Calu3 (cell line): Measurements from ENCODE around the gene ANGPTL3. TPM values are rescaled to one million over a fixed set of nuclear protein-coding genes. Genes with fewer than 3 reads are reported as not detected.
"Not testable (repeated sequence)": the region's sequence is repeated elsewhere in the genome, so short reads cannot be mapped to it uniquely, and the experiment has no call there.

ENCODE experiments used
- BruUV-seq: library from RNA; stranded (reverse); fragments of 400-500 nt; replicated peaks from 2 replicates; lab custom pipeline; 2021; lab: Mats Ljungman, UMichigan
- CTCF ChIA-PET: fragments of 300-600 bp; sonication (Branson Sonifier 250); formaldehyde crosslinking; loops from one replicate; lab custom pipeline; 2022; ENCODE audit warnings: antibody characterized with exemption; lab: Charles Lee
- DNase-seq: peaks from one replicate; pipeline ENCODE4 v3.0.0; 2022
- H3K27ac Mint-ChIP-seq: one replicate; pipeline ENCODE4 v1.8.0; 2022; ENCODE audit warnings: mixed read lengths; ENCODE audit not compliant: unreplicated experiment
- H3K27me3 Mint-ChIP-seq: one replicate; pipeline ENCODE4 v1.8.0; 2022; ENCODE audit warnings: mixed read lengths; ENCODE audit not compliant: unreplicated experiment
- H3K36me3 Mint-ChIP-seq: one replicate; pipeline ENCODE4 v1.8.0; 2022; ENCODE audit warnings: mild to moderate bottlenecking, moderate library complexity, mixed read lengths; ENCODE audit not compliant: insufficient read depth, unreplicated experiment
- H3K4me1 Mint-ChIP-seq: one replicate; pipeline ENCODE4 v1.8.0; 2022; ENCODE audit warnings: mild to moderate bottlenecking, low read depth, mixed read lengths; ENCODE audit not compliant: unreplicated experiment
- H3K4me3 Mint-ChIP-seq: one replicate; pipeline ENCODE4 v1.8.0; 2022; ENCODE audit warnings: mild to moderate bottlenecking, low read depth, moderate library complexity, mixed read lengths; ENCODE audit not compliant: unreplicated experiment
- H3K9me3 Mint-ChIP-seq: one replicate; pipeline ENCODE4 v1.8.0; 2022; ENCODE audit warnings: low read depth, mixed read lengths; ENCODE audit not compliant: unreplicated experiment
- intact Hi-C: fragments of 100-400 bp; cut with micrococcal nuclease; formaldehyde crosslinking; loops from one replicate; pipeline ENCODE4 v1.10.0; 2022; ENCODE audit not compliant: unreplicated experiment
- total RNA-seq: library from RNA; stranded (reverse); gene quantifications from 2 replicates; pipeline ENCODE4 v1.2.3, GENCODE V29; 2022
- TF ChIP-seq, protein P1 (sequence below): fragments of 200-600 bp; IDR thresholded peaks from one replicate; pipeline ENCODE4 v1.8.0; 2022; ENCODE audit warnings: antibody characterized with exemption; ENCODE audit not compliant: unreplicated experiment

The ANGPTL3 gene
- total RNA-seq, 1 experiment from 2014 or later = not detected

DNA sequence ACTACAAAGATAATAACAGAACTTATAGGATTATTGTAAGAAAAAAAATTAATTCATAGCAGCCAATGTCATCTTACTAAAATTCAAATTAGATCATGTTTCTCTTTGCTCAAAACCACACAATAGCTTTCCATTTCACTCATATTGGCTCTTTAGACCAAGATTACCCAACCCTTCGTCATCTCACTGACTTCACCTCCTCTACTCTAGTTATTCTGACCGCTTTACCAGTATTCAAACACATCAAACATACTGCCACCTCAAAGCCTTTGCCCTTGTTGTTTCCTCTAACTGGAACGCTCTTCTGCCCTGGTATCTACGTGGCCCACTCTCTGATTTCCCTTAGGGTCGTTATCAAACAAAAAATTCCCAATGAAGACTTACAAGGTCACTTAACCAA is 1.7 kb downstream of the ANGPTL3 start:
- Mint-ChIP-seq H3K27ac (no peak overlapping the region), H3K9me3 (no peaks in the 10 kb centered on the region), H3K36me3 (no peaks in the 10 kb centered on the region), H3K4me3 (no peak overlapping the region), H3K27me3 (no peaks in the 10 kb centered on the region), H3K4me1 (no peaks in the 10 kb centered on the region)
- DNase-seq = no peak
- TF ChIP-seq, protein P1, sequence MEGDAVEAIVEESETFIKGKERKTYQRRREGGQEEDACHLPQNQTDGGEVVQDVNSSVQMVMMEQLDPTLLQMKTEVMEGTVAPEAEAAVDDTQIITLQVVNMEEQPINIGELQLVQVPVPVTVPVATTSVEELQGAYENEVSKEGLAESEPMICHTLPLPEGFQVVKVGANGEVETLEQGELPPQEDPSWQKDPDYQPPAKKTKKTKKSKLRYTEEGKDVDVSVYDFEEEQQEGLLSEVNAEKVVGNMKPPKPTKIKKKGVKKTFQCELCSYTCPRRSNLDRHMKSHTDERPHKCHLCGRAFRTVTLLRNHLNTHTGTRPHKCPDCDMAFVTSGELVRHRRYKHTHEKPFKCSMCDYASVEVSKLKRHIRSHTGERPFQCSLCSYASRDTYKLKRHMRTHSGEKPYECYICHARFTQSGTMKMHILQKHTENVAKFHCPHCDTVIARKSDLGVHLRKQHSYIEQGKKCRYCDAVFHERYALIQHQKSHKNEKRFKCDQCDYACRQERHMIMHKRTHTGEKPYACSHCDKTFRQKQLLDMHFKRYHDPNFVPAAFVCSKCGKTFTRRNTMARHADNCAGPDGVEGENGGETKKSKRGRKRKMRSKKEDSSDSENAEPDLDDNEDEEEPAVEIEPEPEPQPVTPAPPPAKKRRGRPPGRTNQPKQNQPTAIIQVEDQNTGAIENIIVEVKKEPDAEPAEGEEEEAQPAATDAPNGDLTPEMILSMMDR = no peak
- CTCF ChIA-PET = no interaction called here
- intact Hi-C loops = no loop called here
- no TSS peak for BruUV-seq

GRCh38 chr1:62601457-62601856 is 4.1 kb downstream of the ANGPTL3 start:
- Mint-ChIP-seq H3K27ac (no peak overlapping the region), H3K4me3 (no peak overlapping the region), H3K4me1 (no peaks in the 10 kb centered on the region), H3K9me3 (no peaks in the 10 kb centered on the region), H3K36me3 (no peaks in the 10 kb centered on the region), H3K27me3 (no peaks in the 10 kb centered on the region)
- TF ChIP-seq, protein P1 = no peak
- CTCF ChIA-PET = no interaction called here
- intact Hi-C loops = no loop called here
- no peak for DNase-seq
- no TSS peak for BruUV-seq

- Mint-ChIP-seq H3K27ac (no peak overlapping the region), H3K36me3 (no peaks in the 10 kb centered on the region), H3K4me3 (no peak overlapping the region), H3K4me1 (no peaks in the 10 kb centered on the region), H3K9me3 (no peaks in the 10 kb centered on the region), H3K27me3 (no peaks in the 10 kb centered on the region)
- CTCF ChIA-PET = no interaction called here
- intact Hi-C loops = no loop called here
- no TSS peak for BruUV-seq
- no peak for DNase-seq
- TF ChIP-seq, protein P1 = no peak
Observed at GRCh38 chr1:62608905-62609304, 11.6 kb downstream of the ANGPTL3 start.

DNA sequence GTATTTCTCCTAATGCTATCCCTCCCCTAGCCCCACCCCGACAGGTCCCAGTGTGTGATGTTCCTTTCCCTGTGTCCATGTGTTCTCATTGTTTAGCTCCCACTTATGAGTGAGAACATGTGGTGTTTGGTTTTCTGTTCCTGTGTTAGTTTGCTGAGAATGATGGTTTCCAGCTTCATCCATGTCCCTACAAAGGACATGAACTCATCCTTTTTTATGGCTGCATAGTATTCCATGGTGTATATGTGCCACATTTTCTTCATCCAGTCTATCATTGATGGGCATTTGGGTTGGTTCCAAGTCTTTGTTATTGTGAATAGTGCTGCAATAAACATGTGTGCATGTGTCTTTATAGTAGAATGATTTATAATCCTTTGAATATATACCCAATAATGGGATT is 13.3 kb downstream of the ANGPTL3 start:
- DNase-seq, H3K4me3 Mint-ChIP-seq, BruUV-seq, H3K27ac Mint-ChIP-seq, H3K9me3 Mint-ChIP-seq, H3K4me1 Mint-ChIP-seq, CTCF ChIA-PET, H3K36me3 Mint-ChIP-seq, intact Hi-C loops, H3K27me3 Mint-ChIP-seq: not testable (repeated sequence)

GRCh38 chr1:62612770-62613169 is 15.4 kb downstream of the ANGPTL3 start:
- intact Hi-C loops = no loop called here
- H3K27me3 Mint-ChIP-seq = no peaks in the 10 kb centered on the region
- no peaks in the 10 kb centered on the region for H3K36me3 Mint-ChIP-seq
- CTCF ChIA-PET = no interaction called here
- H3K4me1 Mint-ChIP-seq = no peaks in the 10 kb centered on the region
- H3K4me3 Mint-ChIP-seq = no peak overlapping the region
- H3K9me3 Mint-ChIP-seq = no peaks in the 10 kb centered on the region
- no peak overlapping the region for H3K27ac Mint-ChIP-seq
- DNase-seq = no peak
- TF ChIP-seq, protein P1 = no peak
- no TSS peak for BruUV-seq
